Gastroesophageal sphincter (tissue), 4 donors: ENCODE data around the gene CLSTN2. TPM values are rescaled to one million over a fixed set of nuclear protein-coding genes. Genes with fewer than 3 reads are reported as not detected.

Source experiments
- ATAC-seq: fragments of 150-250 bp; one replicate; pipeline ENCODE4 v1.9.1; 2016; ENCODE audit warnings: mild to moderate bottlenecking, moderate library complexity
- H3K27ac ChIP-seq, 4 donors: fragments of 200-600 bp; sonication (generic) in 3 of 4; 1 replicate in 3 of 4; 2 replicates in 1 of 4; pipeline ENCODE4 v1.5.1; 2016 to 2019
- H3K27me3 ChIP-seq: fragments of 200-600 bp; sonication (generic); one replicate; pipeline ENCODE4 v1.5.1; 2019
- H3K36me3 ChIP-seq, 2 donors: fragments of 200-600 bp; sonication (generic); one replicate each; pipeline ENCODE4 v1.5.1; 2019; ENCODE audit warnings: control low read depth in 1 of 2
- H3K4me1 ChIP-seq, 3 donors: fragments of 200-600 bp; sonication (generic); 1 replicate in 2 of 3; 2 replicates in 1 of 3; pipeline ENCODE4 v1.5.1; 2016 to 2019; ENCODE audit warnings: control low read depth in 2 of 3
- H3K4me3 ChIP-seq, 2 donors: fragments of 200-600 bp; sonication (generic); one replicate each; pipeline ENCODE4 v1.5.1; 2019; ENCODE audit warnings: mild to moderate bottlenecking in 1 of 2, moderate library complexity in 1 of 2
- H3K9me3 ChIP-seq, 3 donors: fragments of 200-600 bp; sonication (generic); one replicate each; pipeline ENCODE4 v1.5.1; 2017 to 2019; ENCODE audit warnings: control low read depth in 2 of 3
- EP300 ChIP-seq: sonication (generic); formaldehyde crosslinking; IDR thresholded peaks from one replicate; pipeline ENCODE4 v1.6.1; 2017; ENCODE audit warnings: antibody characterized with exemption, mild to moderate bottlenecking
- POLR2A ChIP-seq, 2 donors: fragments of 450-650 bp; IDR thresholded peaks; one replicate each; pipeline ENCODE4 v1.6.1; 2017; ENCODE audit warnings: antibody characterized with exemption in 2 of 2, mild to moderate bottlenecking in 2 of 2, moderate library complexity in 1 of 2
- POLR2AphosphoS5 ChIP-seq: sonication (generic); formaldehyde crosslinking; IDR thresholded peaks from one replicate; pipeline ENCODE4 v1.6.1; 2017; ENCODE audit warnings: antibody characterized with exemption
- WGBS, 2 donors: methylation state at CpG; one replicate each; pipeline ENCODE4 v1.1.5; 2018; ENCODE audit warnings: low coverage in 1 of 2; 5-methylcytosine and 5-hydroxymethylcytosine counted together
- total RNA-seq, 4 donors: library from RNA; depleted of rRNA; stranded (reverse); fragments of >200 nt; gene quantifications; one replicate each; pipeline ENCODE4 v1.1.0, GENCODE V29; 2016
- TF ChIP-seq, protein P1 (sequence below), 4 experiments: fragments of 200-600 bp in 2 of 4; fragments of 450-650 bp in 2 of 4; sonication (generic) in 1 of 4; IDR thresholded peaks; one replicate each; pipeline ENCODE4 v1.5.1; 2017 to 2019; ENCODE audit warnings: antibody characterized with exemption in 4 of 4, mild to moderate bottlenecking in 2 of 4, moderate library complexity in 2 of 4

Gene CLSTN2
- total RNA-seq, 4 donors from 2014 or later = 6.6 to 9.7 (median 7.7) TPM

- H3K9me3 ChIP-seq = no peaks in the 10 kb centered on the region
- H3K27ac ChIP-seq = no peak overlapping the region
- H3K27me3 ChIP-seq = no peaks in the 10 kb centered on the region
- no peaks in the 10 kb centered on the region for H3K36me3 ChIP-seq
- WGBS, 2 donors = 30 to 57% methylated on average over 6 to 8 of the region's 8 CpGs
- TF ChIP-seq, protein P1, sequence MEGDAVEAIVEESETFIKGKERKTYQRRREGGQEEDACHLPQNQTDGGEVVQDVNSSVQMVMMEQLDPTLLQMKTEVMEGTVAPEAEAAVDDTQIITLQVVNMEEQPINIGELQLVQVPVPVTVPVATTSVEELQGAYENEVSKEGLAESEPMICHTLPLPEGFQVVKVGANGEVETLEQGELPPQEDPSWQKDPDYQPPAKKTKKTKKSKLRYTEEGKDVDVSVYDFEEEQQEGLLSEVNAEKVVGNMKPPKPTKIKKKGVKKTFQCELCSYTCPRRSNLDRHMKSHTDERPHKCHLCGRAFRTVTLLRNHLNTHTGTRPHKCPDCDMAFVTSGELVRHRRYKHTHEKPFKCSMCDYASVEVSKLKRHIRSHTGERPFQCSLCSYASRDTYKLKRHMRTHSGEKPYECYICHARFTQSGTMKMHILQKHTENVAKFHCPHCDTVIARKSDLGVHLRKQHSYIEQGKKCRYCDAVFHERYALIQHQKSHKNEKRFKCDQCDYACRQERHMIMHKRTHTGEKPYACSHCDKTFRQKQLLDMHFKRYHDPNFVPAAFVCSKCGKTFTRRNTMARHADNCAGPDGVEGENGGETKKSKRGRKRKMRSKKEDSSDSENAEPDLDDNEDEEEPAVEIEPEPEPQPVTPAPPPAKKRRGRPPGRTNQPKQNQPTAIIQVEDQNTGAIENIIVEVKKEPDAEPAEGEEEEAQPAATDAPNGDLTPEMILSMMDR (IDR thresholded peaks at IDR 0.05) = no peak
- TF ChIP-seq POLR2A (IDR thresholded peaks at IDR 0.05) (no peak), EP300 (no peak), POLR2AphosphoS5 (no peak)
- H3K4me1 ChIP-seq = peaks cover 0 to 7% (median 0%) of the 10 kb centered on the region in 3 donors
- no peak for ATAC-seq
- H3K4me3 ChIP-seq = no peak overlapping the region
Observed at GRCh38 chr3:140432229-140432669, 497.3 kb downstream of the CLSTN2 start.

- ATAC-seq = no peak
- peaks cover 0 to 7% (median 0%) of the 10 kb centered on the region in 3 donors for H3K4me1 ChIP-seq
- WGBS, 2 donors = 82 to 83% methylated on average over 1 to 2 of the region's 2 CpGs
- no peaks in the 10 kb centered on the region for H3K36me3 ChIP-seq
- H3K27ac ChIP-seq = no peak overlapping the region
- no peaks in the 10 kb centered on the region for H3K27me3 ChIP-seq
- no peaks in the 10 kb centered on the region for H3K9me3 ChIP-seq
- no peak overlapping the region for H3K4me3 ChIP-seq
- TF ChIP-seq EP300 (no peak), POLR2AphosphoS5 (no peak), POLR2A (IDR thresholded peaks at IDR 0.05) (no peak)
- TF ChIP-seq, protein P1 (IDR thresholded peaks at IDR 0.05) = no peak
Observed at GRCh38 chr3:140433431-140433830, 498.4 kb downstream of the CLSTN2 start.

- no peak for ATAC-seq
- no peak for TF ChIP-seq POLR2AphosphoS5
- TF ChIP-seq EP300 = no peak
- TF ChIP-seq POLR2A (IDR thresholded peaks at IDR 0.05) = no peak
- TF ChIP-seq, protein P1 (IDR thresholded peaks at IDR 0.05) = no peak
- peaks cover 0 to 7% (median 0%) of the 10 kb centered on the region in 3 donors for H3K4me1 ChIP-seq
- no peak overlapping the region for H3K4me3 ChIP-seq
- no peaks in the 10 kb centered on the region for H3K36me3 ChIP-seq
- no peaks in the 10 kb centered on the region for H3K27me3 ChIP-seq
- 60 to 65% methylated on average over 1 to 4 of the region's 5 CpGs for WGBS, 2 donors
- no peaks in the 10 kb centered on the region for H3K9me3 ChIP-seq
- no peak overlapping the region for H3K27ac ChIP-seq
Observed at GRCh38 chr3:140434261-140434905, 499.4 kb downstream of the CLSTN2 start.

DNA sequence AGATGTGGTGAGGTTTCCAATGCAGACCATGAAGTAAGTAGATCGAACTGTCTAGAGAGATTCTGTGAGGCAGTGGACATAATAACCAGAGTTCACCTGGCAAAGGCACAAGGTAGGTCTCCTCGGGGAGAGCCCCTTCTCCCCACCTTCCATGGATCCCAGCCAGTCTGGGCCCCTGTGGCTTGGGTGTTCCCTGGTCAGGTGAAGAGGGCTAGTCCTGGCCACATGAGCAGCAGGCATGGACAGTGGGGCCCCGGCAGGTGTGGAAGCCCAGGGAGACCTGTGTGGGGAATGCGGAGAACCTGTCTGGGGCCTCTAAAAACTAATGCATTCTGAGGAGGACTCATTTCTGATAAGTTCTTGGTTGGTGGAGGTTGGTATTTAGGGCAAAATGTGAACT lies 501.4 kb downstream of the CLSTN2 start:
- 78 to 83% methylated on average over 3 of the region's 4 CpGs for WGBS, 2 donors

DNA sequence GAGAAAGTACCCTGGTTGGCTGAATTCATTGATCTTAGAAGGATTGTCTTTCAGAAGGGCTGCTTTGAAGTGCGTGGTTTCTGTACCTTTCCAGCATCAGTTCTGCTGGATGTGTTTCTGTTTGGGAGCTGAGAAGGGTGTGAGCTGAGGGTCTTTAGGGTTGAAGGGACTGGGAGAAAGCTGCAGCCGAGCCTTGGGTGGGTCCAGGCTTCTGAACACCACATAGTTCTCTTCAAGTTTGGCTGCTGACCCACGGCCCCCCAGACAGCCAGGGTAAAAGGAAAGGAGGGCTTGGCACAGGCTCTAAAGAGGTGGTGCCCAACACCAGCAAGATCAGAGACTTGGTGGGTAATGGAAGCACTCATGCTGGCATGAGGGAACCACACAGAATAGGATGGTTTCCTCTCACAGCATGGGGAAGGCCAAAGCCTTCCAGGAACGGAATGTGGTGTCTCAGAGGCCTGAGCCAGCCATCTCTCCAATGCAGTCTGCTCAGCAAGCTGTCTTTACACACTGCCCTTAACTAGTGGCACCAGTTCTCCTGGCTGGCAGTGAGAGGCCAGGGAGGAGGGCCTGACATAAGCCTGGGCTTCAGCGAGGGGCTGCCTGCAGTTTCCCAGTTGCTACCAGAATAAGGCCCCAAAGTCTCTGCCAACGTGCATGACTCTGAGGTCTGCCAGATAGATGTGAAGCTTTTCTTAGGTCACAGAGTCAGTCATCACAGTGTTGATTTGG lies 503.9 kb downstream of the CLSTN2 start:
- Histone ChIP-seq H3K4me1 (no peaks in the 10 kb centered on the region), H3K9me3 (no peaks in the 10 kb centered on the region), H3K36me3 (no peaks in the 10 kb centered on the region), H3K27me3 (no peaks in the 10 kb centered on the region), H3K4me3 (no peak overlapping the region), H3K27ac (no peak overlapping the region)
- ATAC-seq = no peak
- TF ChIP-seq, protein P1 (IDR thresholded peaks at IDR 0.05) = no peak
- no peak for TF ChIP-seq EP300
- 82 to 88% methylated on average over 1 to 3 of the region's 6 CpGs for WGBS, 2 donors

More for the DNA sequence above, 501.4 kb downstream of the CLSTN2 start:
- no peak for TF ChIP-seq POLR2A (IDR thresholded peaks at IDR 0.05)
- H3K27ac ChIP-seq = no peak overlapping the region
- no peaks in the 10 kb centered on the region for H3K36me3 ChIP-seq
- no peaks in the 10 kb centered on the region for H3K27me3 ChIP-seq
- H3K9me3 ChIP-seq = no peaks in the 10 kb centered on the region
- H3K4me1 ChIP-seq = peaks cover 0 to 7% (median 0%) of the 10 kb centered on the region in 3 donors
- ATAC-seq = no peak
- H3K4me3 ChIP-seq = no peak overlapping the region
